Loucy (cell line): Measurements from ENCODE around the gene RHBDD2.
"Not testable (repeated sequence)": the region's sequence is repeated elsewhere in the genome, so short reads cannot be mapped to it uniquely, and the experiment has no call there.

Experiments used
- H2AFZ ChIP-seq: fragments of 200-600 bp; sonication (generic); 2 replicates; pipeline ENCODE4 v1.6.0; 2016; ENCODE audit warnings: antibody characterized with exemption, mild to moderate bottlenecking, low read length, moderate library complexity
- H3F3A ChIP-seq: fragments of 200-600 bp; 2 replicates; pipeline ENCODE4 v1.6.0; 2016; ENCODE audit warnings: antibody characterized with exemption, low read depth, mild to moderate bottlenecking
- H3K27me3 ChIP-seq: fragments of 200-600 bp; sonication (generic); 2 replicates; pipeline ENCODE4 v1.6.1; 2014; ENCODE audit warnings: low read length, mild to moderate bottlenecking; ENCODE audit not compliant: insufficient read depth, poor library complexity, severe bottlenecking
- H3K36me3 ChIP-seq: fragments of 200-600 bp; sonication (generic); 2 replicates; pipeline ENCODE4 v1.6.1; 2016; ENCODE audit warnings: low read length; ENCODE audit not compliant: insufficient read depth
- H3K4me1 ChIP-seq: fragments of 200-600 bp; sonication (generic); 2 replicates; pipeline ENCODE4 v1.5.1; 2014; ENCODE audit warnings: low read length, mild to moderate bottlenecking; ENCODE audit not compliant: insufficient read depth, poor library complexity, severe bottlenecking
- H3K4me2 ChIP-seq: fragments of 200-600 bp; sonication (generic); 2 replicates; pipeline ENCODE4 v1.6.0; 2014; ENCODE audit warnings: antibody characterized with exemption, low read length, low read depth, mild to moderate bottlenecking; ENCODE audit not compliant: poor library complexity, severe bottlenecking
- H3K4me3 ChIP-seq: fragments of 200-600 bp; sonication (generic); 2 replicates; pipeline ENCODE4 v1.5.1; 2014; ENCODE audit warnings: low read length, mild to moderate bottlenecking, mixed read lengths; ENCODE audit not compliant: poor library complexity, severe bottlenecking
- H3K79me2 ChIP-seq: fragments of 200-600 bp; sonication (generic); 2 replicates; pipeline ENCODE4 v1.6.1; 2014; ENCODE audit warnings: low read length; ENCODE audit not compliant: insufficient read depth
- H3K9ac ChIP-seq: fragments of 200-600 bp; sonication (generic); 2 replicates; pipeline ENCODE4 v1.6.0; 2014; ENCODE audit warnings: mild to moderate bottlenecking, low read depth, low read length, moderate library complexity; ENCODE audit not compliant: poor library complexity, severe bottlenecking
- H3K9me2 ChIP-seq: fragments of 200-600 bp; sonication (generic); replicated peaks from 2 replicates; pipeline ENCODE4 v1.6.1; 2016; ENCODE audit warnings: low read depth, low read length, mixed read lengths
- H3K9me3 ChIP-seq: fragments of 200-600 bp; sonication (generic); 2 replicates; pipeline ENCODE4 v1.6.1; 2014; ENCODE audit warnings: mild to moderate bottlenecking, antibody characterized with exemption, low read length, low read depth; ENCODE audit not compliant: insufficient read depth
- H4K20me1 ChIP-seq: fragments of 200-600 bp; sonication (generic); 2 replicates; pipeline ENCODE4 v1.6.0; 2014; ENCODE audit warnings: antibody characterized with exemption, low read length, mild to moderate bottlenecking; ENCODE audit not compliant: insufficient read depth, poor library complexity, severe bottlenecking
- CTCF ChIP-seq: fragments of 200-600 bp; sonication (generic); conservative IDR thresholded peaks from 2 replicates; pipeline ENCODE4 v1.5.1; 2014; ENCODE audit warnings: mild to moderate bottlenecking, antibody characterized with exemption, low read length
- EZH2phosphoT487 ChIP-seq: fragments of 200-600 bp; IDR thresholded peaks from 2 replicates; pipeline ENCODE4 v1.6.1; 2018; ENCODE audit warnings: antibody characterized with exemption, mild to moderate bottlenecking, moderate library complexity, borderline replicate concordance

RHBDD2 gene

DNA sequence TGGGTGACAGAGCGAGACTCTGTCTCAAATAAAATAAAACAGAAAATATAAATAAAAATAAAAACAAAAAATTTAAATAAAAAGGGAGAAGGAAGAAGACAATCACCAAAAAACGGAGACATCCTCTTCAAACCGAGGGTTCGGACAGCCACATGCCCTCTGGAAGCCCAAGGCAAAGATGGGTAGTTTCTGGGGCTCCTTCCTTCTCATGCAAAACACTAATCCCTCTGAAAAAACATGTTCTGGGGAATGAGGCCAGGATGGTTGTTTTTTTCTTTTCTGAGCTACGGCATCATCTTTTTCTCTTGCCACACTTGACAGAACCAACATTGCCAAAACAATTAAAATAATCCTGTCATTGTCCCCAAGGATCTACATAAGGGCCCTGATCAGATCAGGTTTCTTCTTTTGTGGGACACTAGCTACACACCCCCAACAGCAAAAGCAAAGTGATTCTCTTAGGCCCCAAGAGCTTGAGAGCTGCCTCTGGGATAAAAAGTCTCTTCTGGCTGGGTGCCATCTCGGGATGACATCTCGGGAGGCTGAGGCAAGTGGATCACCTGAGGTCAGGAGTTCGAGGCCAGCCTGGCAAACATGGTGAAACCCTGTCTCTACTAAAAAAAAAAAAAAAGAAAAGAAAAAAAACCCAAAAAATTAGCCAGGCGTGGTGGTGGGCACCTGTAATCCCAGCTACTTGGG lies 21.9 kb downstream of the RHBDD2 start:
- H3K9me3 ChIP-seq: no peaks in the 10 kb centered on the region
- no peak overlapping the region for H3K4me2 ChIP-seq
- H3K4me1 ChIP-seq: no peaks in the 10 kb centered on the region
- TF ChIP-seq CTCF: no peak
- H3K79me2 ChIP-seq: no peaks in the 10 kb centered on the region
- H2AFZ ChIP-seq: no peak overlapping the region
- H4K20me1 ChIP-seq: no peaks in the 10 kb centered on the region
- H3F3A ChIP-seq: no peaks in the 10 kb centered on the region
- no peaks in the 10 kb centered on the region for H3K36me3 ChIP-seq
- H3K9me2 ChIP-seq: no peaks in the 10 kb centered on the region
- H3K9ac ChIP-seq: no peak overlapping the region
- no peaks in the 10 kb centered on the region for H3K27me3 ChIP-seq
- no peak overlapping the region for H3K4me3 ChIP-seq

GRCh38 chr7:75905785-75906604 lies 27.2 kb downstream of the RHBDD2 start:
- Histone ChIP-seq H2AFZ (no peak overlapping the region), H3K27me3 (no peaks in the 10 kb centered on the region), H3K9ac (no peak overlapping the region), H3K4me2 (no peak overlapping the region), H3F3A (no peaks in the 10 kb centered on the region), H3K4me1 (no peaks in the 10 kb centered on the region), H3K36me3 (no peaks in the 10 kb centered on the region), H3K9me2 (no peaks in the 10 kb centered on the region), H3K9me3 (no peaks in the 10 kb centered on the region), H3K79me2 (no peaks in the 10 kb centered on the region), H4K20me1 (no peaks in the 10 kb centered on the region), H3K4me3 (no peak overlapping the region)
- no peak for TF ChIP-seq CTCF
- no peak for TF ChIP-seq EZH2phosphoT487

DNA sequence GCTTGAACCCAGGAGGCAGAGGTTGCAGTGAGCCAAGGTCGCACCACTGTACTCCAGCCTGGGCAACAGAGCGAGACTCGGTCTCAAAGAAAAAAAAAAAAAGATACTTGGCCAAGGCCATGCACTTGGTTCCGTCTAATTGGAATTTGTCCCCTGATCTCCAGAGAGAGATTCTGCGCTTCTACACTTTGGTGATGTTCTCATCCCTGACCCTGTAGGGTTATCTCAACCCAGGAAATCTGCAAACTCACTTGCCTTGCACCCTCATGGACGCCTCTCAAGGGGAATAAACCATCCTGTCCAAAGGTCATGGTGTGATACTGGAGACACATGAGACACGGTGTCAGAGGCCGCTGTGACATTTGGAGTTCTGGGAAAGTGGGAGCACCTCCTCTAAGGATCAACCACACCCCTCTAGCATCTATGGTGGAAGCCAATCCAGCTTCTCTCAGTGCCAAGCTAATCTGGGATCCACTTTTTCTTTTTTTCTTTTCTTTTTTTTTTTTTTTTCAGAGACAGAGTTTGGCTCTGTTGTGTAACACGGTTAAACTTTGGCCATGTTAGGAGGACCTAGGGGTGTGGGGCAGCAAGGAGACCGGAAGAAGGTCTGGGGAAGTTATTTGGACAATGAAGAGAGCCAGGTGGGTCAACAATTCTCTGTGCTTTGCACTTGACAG lies 28.3 kb downstream of the RHBDD2 start:
- no peak for TF ChIP-seq EZH2phosphoT487
- TF ChIP-seq CTCF: no peak
- Histone ChIP-seq H3K9ac (no peak overlapping the region), H3K9me2 (no peaks in the 10 kb centered on the region), H3K4me2 (no peak overlapping the region), H3K27me3 (no peaks in the 10 kb centered on the region), H4K20me1 (no peaks in the 10 kb centered on the region), H3F3A (no peaks in the 10 kb centered on the region), H3K79me2 (no peaks in the 10 kb centered on the region), H2AFZ (no peak overlapping the region), H3K4me1 (no peaks in the 10 kb centered on the region), H3K4me3 (no peak overlapping the region), H3K36me3 (no peaks in the 10 kb centered on the region), H3K9me3 (no peaks in the 10 kb centered on the region)

DNA sequence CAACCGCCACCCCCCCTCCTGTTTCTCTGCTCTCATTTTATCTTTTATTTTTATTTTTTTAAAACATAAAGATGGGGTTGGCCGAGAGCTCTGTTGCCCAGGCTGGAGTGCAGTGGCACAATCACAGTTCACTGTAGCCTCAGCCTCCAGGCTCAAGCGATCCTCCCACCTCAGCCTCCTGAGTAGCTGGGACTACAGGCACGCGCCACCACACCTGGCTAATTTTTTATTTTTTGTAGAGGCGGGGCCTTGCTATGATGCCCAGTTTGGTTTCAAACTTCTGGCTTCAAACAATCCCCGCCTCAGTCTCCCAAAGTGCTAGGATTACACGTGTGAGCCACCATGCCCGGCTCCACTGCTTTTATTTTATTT lies 28.8 kb downstream of the RHBDD2 start:
- not testable (repeated sequence) for H3K4me3 ChIP-seq, H3F3A ChIP-seq, H4K20me1 ChIP-seq, H3K79me2 ChIP-seq, H3K27me3 ChIP-seq, H3K9me2 ChIP-seq, H3K9ac ChIP-seq, H3K4me2 ChIP-seq, H2AFZ ChIP-seq, H3K9me3 ChIP-seq, H3K36me3 ChIP-seq, H3K4me1 ChIP-seq
